ENCODE results near the gene MRPL55.

Gene MRPL55

DNA sequence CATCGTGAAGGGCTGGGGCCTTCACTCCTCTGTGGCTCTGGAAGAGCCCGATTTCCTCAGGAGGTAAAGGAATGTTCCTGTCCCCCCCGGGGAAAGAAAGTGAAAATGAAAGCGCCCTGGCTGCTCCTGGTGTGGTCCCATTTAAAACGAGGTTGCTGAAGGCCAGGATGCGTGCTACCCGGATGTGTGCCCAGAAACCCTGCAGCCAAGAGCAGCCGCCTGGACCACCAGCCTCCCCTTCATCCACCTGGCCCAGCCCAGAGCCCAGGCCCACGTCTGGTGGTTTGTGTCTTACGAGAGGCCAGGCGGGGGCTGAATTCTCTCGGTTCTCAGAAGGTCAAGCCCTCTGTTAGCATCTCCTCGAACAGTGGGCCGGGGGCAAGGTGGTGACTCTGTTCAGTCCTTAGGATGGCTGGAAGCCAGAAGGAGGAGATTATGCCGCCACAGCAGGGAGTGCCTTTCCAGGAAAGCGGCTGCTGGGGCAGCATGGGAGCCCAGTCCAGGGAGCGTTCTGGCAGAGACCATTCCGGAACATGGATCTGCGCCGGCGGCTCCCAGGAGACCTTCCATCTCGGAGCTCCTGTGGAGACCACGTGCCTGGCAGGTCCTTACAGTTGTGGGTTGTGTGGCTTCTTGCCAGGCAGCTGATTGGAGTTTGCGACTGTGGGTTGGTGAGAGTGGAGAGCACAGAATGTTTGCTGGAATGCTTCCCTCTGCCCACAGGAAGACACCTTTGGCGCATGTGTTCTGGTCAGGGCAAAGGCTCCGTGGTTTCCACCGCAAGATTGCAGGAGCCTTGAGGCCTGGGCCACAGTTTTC is 32.3 kb upstream of the MRPL55 start:
- ChIA-PET CTCF (interaction anchor here (1.0 to 2.6 kb wide), 2 partner anchors 11 to 142 kb away, joined by 3 to 13 read pairs; no protein-coding TSS in a partner anchor), POLR2A (no interaction called here)
- no peak for DNase-seq (ENCODE audit: low read depth, low spot score)
- H3K4me3 ChIP-seq (ENCODE audit: low read depth, low read length) = peak overlapping the region; percentile 92
- TF ChIP-seq, protein P1, sequence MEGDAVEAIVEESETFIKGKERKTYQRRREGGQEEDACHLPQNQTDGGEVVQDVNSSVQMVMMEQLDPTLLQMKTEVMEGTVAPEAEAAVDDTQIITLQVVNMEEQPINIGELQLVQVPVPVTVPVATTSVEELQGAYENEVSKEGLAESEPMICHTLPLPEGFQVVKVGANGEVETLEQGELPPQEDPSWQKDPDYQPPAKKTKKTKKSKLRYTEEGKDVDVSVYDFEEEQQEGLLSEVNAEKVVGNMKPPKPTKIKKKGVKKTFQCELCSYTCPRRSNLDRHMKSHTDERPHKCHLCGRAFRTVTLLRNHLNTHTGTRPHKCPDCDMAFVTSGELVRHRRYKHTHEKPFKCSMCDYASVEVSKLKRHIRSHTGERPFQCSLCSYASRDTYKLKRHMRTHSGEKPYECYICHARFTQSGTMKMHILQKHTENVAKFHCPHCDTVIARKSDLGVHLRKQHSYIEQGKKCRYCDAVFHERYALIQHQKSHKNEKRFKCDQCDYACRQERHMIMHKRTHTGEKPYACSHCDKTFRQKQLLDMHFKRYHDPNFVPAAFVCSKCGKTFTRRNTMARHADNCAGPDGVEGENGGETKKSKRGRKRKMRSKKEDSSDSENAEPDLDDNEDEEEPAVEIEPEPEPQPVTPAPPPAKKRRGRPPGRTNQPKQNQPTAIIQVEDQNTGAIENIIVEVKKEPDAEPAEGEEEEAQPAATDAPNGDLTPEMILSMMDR (IDR thresholded peaks at IDR 0.05; ENCODE audit: insufficient read depth, low read length, missing control alignments) = no peak

DNA sequence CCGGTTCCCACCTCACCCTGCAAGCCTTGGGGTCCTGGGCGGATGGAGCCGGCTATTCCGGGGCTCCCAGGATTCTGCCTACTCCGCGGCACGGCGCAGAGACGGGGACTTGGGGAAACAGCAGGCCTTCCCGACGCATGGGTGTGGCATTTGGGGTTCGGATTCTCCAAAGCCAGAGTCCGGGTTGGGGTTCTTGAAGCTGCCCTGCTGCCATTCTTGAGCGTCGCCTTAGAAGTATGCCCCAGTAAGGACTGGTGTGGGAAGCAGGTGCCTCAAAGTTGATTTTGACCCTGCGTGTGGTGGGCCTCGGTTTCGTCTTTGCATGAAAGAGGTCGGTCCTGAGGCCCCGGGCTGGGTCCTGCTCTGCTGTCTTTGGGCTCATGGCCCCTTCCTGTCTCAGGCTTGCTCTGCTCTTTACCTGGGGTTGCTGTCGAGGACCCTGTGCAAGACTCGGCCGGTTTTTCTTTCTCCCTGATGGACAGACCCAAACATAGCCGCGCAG is 31.7 kb upstream of the MRPL55 start:
- H3K4me3 ChIP-seq (ENCODE audit: low read depth, low read length) = peak overlapping the region; percentile 92
- ChIA-PET POLR2A (interaction anchor here (0.7 to 1.2 kb wide), 2 partner anchors 10 to 25 kb away, joined by 4 to 15 read pairs; partner anchors contain the start of gene IBA57), CTCF (interaction anchor here (1.0 to 2.6 kb wide), 3 partner anchors 10 to 141 kb away, joined by 3 to 13 read pairs (median 10); partner anchors contain the start of gene IBA57)
- TF ChIP-seq, protein P1 (IDR thresholded peaks at IDR 0.05; ENCODE audit: insufficient read depth, low read length, missing control alignments) = no peak
- DNase-seq (ENCODE audit: low read depth, low spot score) = no peak

DNA sequence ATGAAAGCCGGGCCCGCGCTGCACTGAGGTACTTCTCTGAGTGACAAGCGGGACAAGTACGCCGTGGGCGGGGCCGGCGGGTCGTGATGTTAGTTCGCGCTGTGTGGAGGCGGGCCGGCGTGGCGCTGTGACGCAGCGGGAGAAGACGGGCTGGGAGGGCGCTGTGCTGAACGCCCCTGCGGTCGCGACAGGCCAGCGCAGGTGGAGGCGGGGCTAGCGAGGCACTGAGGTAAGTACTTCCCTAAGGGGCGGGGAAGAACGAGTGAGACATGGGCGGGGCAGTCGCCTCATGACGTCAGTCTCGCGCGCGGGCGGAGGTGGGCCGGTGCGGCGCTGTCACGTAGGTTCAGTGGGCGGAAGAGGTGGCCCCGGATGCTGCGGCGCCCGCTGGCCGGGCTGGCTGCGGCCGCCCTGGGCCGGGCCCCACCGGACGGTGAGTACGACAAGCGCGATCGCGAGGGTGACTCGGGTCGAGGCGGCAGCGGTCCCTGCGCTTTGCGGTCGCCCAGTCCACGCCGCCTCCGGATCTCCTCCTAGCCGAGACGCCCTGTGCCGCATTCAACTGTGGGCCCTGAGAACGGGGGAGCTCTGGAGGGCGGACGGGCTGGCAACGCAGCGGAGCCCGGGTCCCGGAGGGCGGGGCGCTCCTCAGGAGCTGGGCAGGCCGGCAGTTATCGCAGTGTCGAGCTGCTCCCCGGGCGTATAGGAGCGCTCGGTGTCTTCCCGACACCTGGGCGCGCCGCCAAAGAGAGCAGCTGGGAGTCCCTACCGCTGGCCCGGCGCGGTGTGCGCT is 31.0 kb upstream of the MRPL55 start, which contains the start of gene GUK1:
TSS of gene GUK1 (plus strand) at position 349 of the 793 bp plus-strand sequence. CDS start at position 373, 24 bp downstream.
- ChIA-PET POLR2A (interaction anchor here (0.7 to 1.2 kb wide), 2 partner anchors 9 to 25 kb away, joined by 4 to 15 read pairs; partner anchors contain the start of gene IBA57), CTCF (interaction anchor here (1.0 to 2.6 kb wide), 4 partner anchors 9 to 140 kb away, joined by 3 to 13 read pairs (median 6); partner anchors contain the start of gene IBA57)
- peak within 1 kb of the TSS; percentile 92 for H3K4me3 ChIP-seq (ENCODE audit: low read depth, low read length)
- peak; percentile 96 for DNase-seq (ENCODE audit: low read depth, low spot score)
- TF ChIP-seq, protein P1 (IDR thresholded peaks at IDR 0.05; ENCODE audit: insufficient read depth, low read length, missing control alignments) = peak; percentile 40

DNA sequence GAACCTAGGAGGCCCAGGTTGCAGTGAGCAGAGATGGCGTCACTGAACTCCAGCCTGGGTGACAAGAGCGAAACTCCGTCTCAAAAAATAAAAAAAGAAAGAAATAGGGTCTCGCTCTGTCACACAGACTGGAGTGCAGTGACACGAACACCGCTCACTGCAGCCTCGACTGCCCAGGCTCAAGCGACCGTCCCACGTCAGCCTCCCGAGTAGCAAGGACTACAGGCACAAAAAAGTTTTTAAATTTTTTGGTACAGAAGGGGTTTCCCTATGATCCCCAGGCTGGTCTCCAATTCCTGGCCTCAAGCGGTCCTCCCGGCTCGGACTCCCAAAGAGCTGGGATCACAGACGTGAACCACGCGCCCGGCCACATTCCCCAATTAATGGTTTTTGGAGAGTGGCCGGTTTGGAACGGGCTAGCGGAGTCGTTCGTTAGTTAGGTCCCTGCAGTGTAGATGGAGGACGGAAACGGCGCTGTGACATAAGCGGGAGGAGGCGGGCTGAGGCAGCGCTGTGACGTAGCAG is 30.4 kb upstream of the MRPL55 start:
- TF ChIP-seq, protein P1 (IDR thresholded peaks at IDR 0.05; ENCODE audit: insufficient read depth, low read length, missing control alignments) = no peak
- DNase-seq (ENCODE audit: low read depth, low spot score) = no peak
- peak overlapping the region; percentile 92 for H3K4me3 ChIP-seq (ENCODE audit: low read depth, low read length)
- CTCF ChIA-PET = interaction anchor here (0.6 to 2.6 kb wide), 4 partner anchors 9 to 254 kb away, joined by 3 to 13 read pairs (median 4); no protein-coding TSS in a partner anchor
- POLR2A ChIA-PET = no interaction called here

DNA sequence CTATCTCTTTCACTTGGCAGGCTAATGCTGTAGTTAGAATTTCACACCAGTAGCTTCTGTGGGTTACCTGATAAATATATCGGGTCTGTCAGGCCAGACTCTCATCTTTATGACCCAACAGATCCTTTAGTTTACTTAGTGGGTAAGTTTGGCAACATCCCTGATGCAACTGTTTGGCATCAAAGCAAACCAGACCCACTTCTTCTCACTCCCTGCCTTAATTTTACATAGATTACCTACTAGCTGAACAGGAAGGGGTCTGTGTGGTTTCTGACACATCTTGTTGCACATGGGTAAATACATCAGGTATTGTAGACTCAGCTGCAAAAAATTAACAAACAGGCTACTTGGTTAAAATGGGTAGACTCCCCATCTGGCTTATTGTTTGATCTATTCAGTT is 27.8 kb upstream of the MRPL55 start:
- ChIA-PET POLR2A (no interaction called here), CTCF (interaction anchor here (1.2 kb wide), 1 partner anchor 139 kb away, joined by 4 read pairs; no protein-coding TSS in a partner anchor)
- H3K4me3 ChIP-seq (ENCODE audit: low read depth, low read length) = no peak overlapping the region
- TF ChIP-seq, protein P1 (IDR thresholded peaks at IDR 0.05; ENCODE audit: insufficient read depth, low read length, missing control alignments) = no peak
- DNase-seq (ENCODE audit: low read depth, low spot score) = no peak
